H9 (cell line): Measurements from ENCODE around the gene VPS41. TPM values are rescaled to one million over a fixed set of nuclear protein-coding genes. Genes with fewer than 3 reads are reported as not detected.

ENCODE experiments used
- DNase-seq: peaks from one replicate; pipeline ENCODE4 v3.0.0-alpha.2; 2017
- H2AFZ ChIP-seq: one replicate; pipeline ENCODE4 v1.6.1; 2013; ENCODE audit warnings: mild to moderate bottlenecking, low read length, control low read depth, moderate library complexity
- H2AK5ac ChIP-seq: 2 replicates; pipeline ENCODE4 v1.6.1; 2013; ENCODE audit warnings: low read length, control low read depth, mixed read lengths; ENCODE audit not compliant: insufficient read length
- H2BK120ac ChIP-seq: one replicate; pipeline ENCODE4 v1.6.1; 2013; ENCODE audit warnings: low read depth, mild to moderate bottlenecking, low read length, control low read depth, inconsistent platforms; ENCODE audit not compliant: poor library complexity, severe bottlenecking
- H2BK12ac ChIP-seq: 2 replicates; pipeline ENCODE4 v1.6.1; 2013; ENCODE audit warnings: low read length, control low read depth, mixed read lengths, low read depth; ENCODE audit not compliant: insufficient read length
- H2BK15ac ChIP-seq: 2 replicates; pipeline ENCODE4 v1.6.1; 2013; ENCODE audit warnings: low read depth, low read length, control low read depth
- H2BK20ac ChIP-seq: one replicate; pipeline ENCODE4 v1.6.1; 2013; ENCODE audit warnings: low read depth, mild to moderate bottlenecking, low read length, control low read depth, inconsistent platforms; ENCODE audit not compliant: poor library complexity, severe bottlenecking
- H2BK5ac ChIP-seq: 2 replicates; pipeline ENCODE4 v1.6.1; 2013; ENCODE audit warnings: low read length, control low read depth, mixed read lengths; ENCODE audit not compliant: insufficient read length
- H3K14ac ChIP-seq: 2 replicates; pipeline ENCODE4 v1.6.1; 2013; ENCODE audit warnings: low read length, control low read depth; ENCODE audit not compliant: insufficient read depth
- H3K18ac ChIP-seq: 2 replicates; pipeline ENCODE4 v1.6.1; 2013; ENCODE audit warnings: low read depth, mild to moderate bottlenecking, mixed read lengths, low read length, control low read depth; ENCODE audit not compliant: insufficient read length
- H3K23ac ChIP-seq: 2 replicates; pipeline ENCODE4 v1.6.1; 2013; ENCODE audit warnings: low read length, control low read depth, mixed read lengths, low read depth; ENCODE audit not compliant: insufficient read length
- H3K23me2 ChIP-seq: 2 replicates; pipeline ENCODE4 v1.6.1; 2013; ENCODE audit warnings: low read depth, mild to moderate bottlenecking, mixed read lengths, low read length, control low read depth; ENCODE audit not compliant: insufficient read length, poor library complexity, severe bottlenecking
- H3K27ac ChIP-seq: 2 replicates; pipeline ENCODE4 v1.5.1; 2013; ENCODE audit warnings: low read length, control low read depth, mixed read lengths, low read depth; ENCODE audit not compliant: insufficient read length
- H3K27me3 ChIP-seq: 2 replicates; pipeline ENCODE4 v1.6.1; 2013; ENCODE audit warnings: low read length, control low read depth, inconsistent platforms; ENCODE audit not compliant: insufficient read depth
- H3K4ac ChIP-seq: 2 replicates; pipeline ENCODE4 v1.6.1; 2013; ENCODE audit warnings: low read depth, mild to moderate bottlenecking, control low read depth, inconsistent platforms, low read length, moderate library complexity
- H3K4me1 ChIP-seq: 2 replicates; pipeline ENCODE4 v1.6.1; 2013; ENCODE audit warnings: low read length, control low read depth, inconsistent platforms; ENCODE audit not compliant: insufficient read depth
- H3K4me2 ChIP-seq: 2 replicates; pipeline ENCODE4 v1.6.1; 2013; ENCODE audit warnings: low read length, control low read depth, mixed read lengths; ENCODE audit not compliant: insufficient read length, insufficient read depth
- H3K56ac ChIP-seq: 2 replicates; pipeline ENCODE4 v1.6.1; 2013; ENCODE audit warnings: low read depth, mild to moderate bottlenecking, mixed read lengths, low read length, control low read depth; ENCODE audit not compliant: insufficient read length
- H3K79me1 ChIP-seq: 2 replicates; pipeline ENCODE4 v1.6.1; 2013; ENCODE audit warnings: low read depth, mild to moderate bottlenecking, moderate library complexity, low read length, control low read depth, inconsistent platforms; ENCODE audit not compliant: insufficient read depth, poor library complexity, severe bottlenecking
- H3K79me2 ChIP-seq: 2 replicates; pipeline ENCODE4 v1.6.1; 2013; ENCODE audit warnings: low read length, control low read depth, inconsistent platforms; ENCODE audit not compliant: insufficient read depth
- H3K9ac ChIP-seq: 2 replicates; pipeline ENCODE4 v1.6.1; 2013; ENCODE audit warnings: low read length, control low read depth, mixed read lengths; ENCODE audit not compliant: insufficient read length; ENCODE audit errors: extremely low read depth
- H3K9me3 ChIP-seq: one replicate; pipeline ENCODE4 v1.6.1; 2013; ENCODE audit warnings: low read depth, low read length, inconsistent platforms; ENCODE audit not compliant: control insufficient read depth
- H3T11ph ChIP-seq: one replicate; pipeline ENCODE4 v1.6.1; 2013; ENCODE audit warnings: mild to moderate bottlenecking, low read length, control low read depth, inconsistent platforms
- H4K20me1 ChIP-seq: one replicate; pipeline ENCODE4 v1.6.1; 2013; ENCODE audit not compliant: control insufficient read depth, insufficient read length, insufficient read depth
- H4K5ac ChIP-seq: 2 replicates; pipeline ENCODE4 v1.6.1; 2013; ENCODE audit warnings: low read depth, mild to moderate bottlenecking, mixed read lengths, low read length, control low read depth; ENCODE audit not compliant: insufficient read length
- H4K8ac ChIP-seq: replicated peaks from 2 replicates; pipeline ENCODE4 v1.6.1; 2013; ENCODE audit warnings: low read length, control low read depth, mixed read lengths, low read depth; ENCODE audit not compliant: insufficient read length
- H4K91ac ChIP-seq: 2 replicates; pipeline ENCODE4 v1.6.1; 2013; ENCODE audit warnings: low read depth, mild to moderate bottlenecking, moderate library complexity, mixed read lengths, low read length, control low read depth; ENCODE audit not compliant: insufficient read length
- H3K27ac Mint-ChIP-seq, 3 experiments: 2 replicates in 2 of 3; 3 replicates in 1 of 3; pipeline ENCODE4 v1.8.0; 2020 to 2021; ENCODE audit warnings: mixed read lengths in 3 of 3, mild to moderate bottlenecking in 1 of 3, moderate library complexity in 1 of 3
- H3K27me3 Mint-ChIP-seq: 2 replicates; pipeline ENCODE4 v1.8.0; 2021; ENCODE audit warnings: low read depth, mild to moderate bottlenecking, moderate library complexity, mixed read lengths
- H3K36me3 Mint-ChIP-seq, 3 experiments: 2 replicates in 2 of 3; 3 replicates in 1 of 3; pipeline ENCODE4 v1.8.0; 2020 to 2021; ENCODE audit warnings: low read depth in 3 of 3, mixed read lengths in 3 of 3; ENCODE audit not compliant: insufficient read depth in 1 of 3
- H3K4me1 Mint-ChIP-seq, 2 experiments: 2 replicates each; pipeline ENCODE4 v1.8.0; 2020; ENCODE audit warnings: mixed read lengths in 2 of 2
- H3K4me3 Mint-ChIP-seq, 2 experiments: 2 replicates in 1 of 2; 3 replicates in 1 of 2; pipeline ENCODE4 v1.8.0; 2020 to 2021; ENCODE audit warnings: mild to moderate bottlenecking in 2 of 2, mixed read lengths in 2 of 2, moderate library complexity in 1 of 2
- H3K9me3 Mint-ChIP-seq, 2 experiments: 2 replicates in 1 of 2; 3 replicates in 1 of 2; pipeline ENCODE4 v1.8.0; 2020; ENCODE audit warnings: mild to moderate bottlenecking in 2 of 2, mixed read lengths in 2 of 2, moderate library complexity in 1 of 2
- CTCF ChIP-seq: fragments of 200-600 bp; sonication (generic); conservative IDR thresholded peaks from 3 replicates; pipeline ENCODE4 v1.8.0; 2021; ENCODE audit warnings: antibody characterized with exemption, mild to moderate bottlenecking
- WGBS: extraction: QIAGEN DNeasy Blood & Tissue Kit; methylation state at CpG from one replicate; pipeline ENCODE4 v1.1.7; 2013; ENCODE audit warnings: missing lambda C conversion rate, low lambda C conversion rate, mixed read lengths; ENCODE audit not compliant: insufficient read length; ENCODE audit errors: extremely low coverage; 5-methylcytosine and 5-hydroxymethylcytosine counted together
- total RNA-seq: library from RNA; stranded (reverse); gene quantifications from 2 replicates; pipeline ENCODE4 v1.2.1, GENCODE V29; 2021

Gene VPS41
- total RNA-seq, 1 experiment from 2014 or later = 49.3 TPM

- Histone ChIP-seq H3K9me3 (no peaks in the 10 kb centered on the region), H2BK5ac (no peak overlapping the region), H3K4me1 (no peaks in the 10 kb centered on the region), H3K4me2 (no peak overlapping the region), H3K9ac (no peak overlapping the region), H3K79me2 (no peaks in the 10 kb centered on the region), H4K8ac (no peak overlapping the region), H4K91ac (no peak overlapping the region), H3K56ac (no peak overlapping the region), H3K27me3 (no peaks in the 10 kb centered on the region), H2BK20ac (no peak overlapping the region), H3K79me1 (no peaks in the 10 kb centered on the region), H2BK15ac (no peak overlapping the region), H2AK5ac (no peak overlapping the region), H2BK120ac (no peak overlapping the region), H3K27ac (no peak overlapping the region), H3K23me2 (no peaks in the 10 kb centered on the region), H3K18ac (no peak overlapping the region), H3K4ac (no peak overlapping the region), H4K20me1 (no peaks in the 10 kb centered on the region), H2AFZ (no peak overlapping the region), H4K5ac (no peak overlapping the region), H2BK12ac (no peak overlapping the region), H3T11ph (no peak overlapping the region), H3K14ac (no peak overlapping the region), H3K23ac (no peak overlapping the region)
- peaks cover 0 to 6% of the 10 kb centered on the region in 2 experiments; a peak in 3 of 5 replicates for H3K9me3 Mint-ChIP-seq
- no peaks in the 10 kb centered on the region for H3K27me3 Mint-ChIP-seq
- peaks cover 3 to 10% (median 4%) of the 10 kb centered on the region in 3 experiments; a peak in 3 of 7 replicates for H3K36me3 Mint-ChIP-seq
- DNase-seq = no peak
- H3K4me3 Mint-ChIP-seq = no peak overlapping the region
- peaks cover 7 to 10% of the 10 kb centered on the region in 2 experiments for H3K4me1 Mint-ChIP-seq
- TF ChIP-seq CTCF = no peak
- peak overlapping the region in 1 of 3 experiments; percentile 35; a peak in 3 of 7 replicates for H3K27ac Mint-ChIP-seq
- WGBS = no CpG with 5 or more reads among the region's 1 CpG
Measured at GRCh38 chr7:38833329-38833728, 75.7 kb downstream of the VPS41 start.
